HG03135 (cell line): ENCODE measurements around the gene TSPAN2.
"Not testable (repeated sequence)": the region's sequence is repeated elsewhere in the genome, so short reads cannot be mapped to it uniquely, and the experiment has no call there.

Experiments used
- ATAC-seq: cut with Tn5 transposase; IDR thresholded peaks from one replicate; pipeline ENCODE4 v1.9.1; 2021; ENCODE audit warnings: mild to moderate bottlenecking, moderate library complexity; ENCODE audit not compliant: unreplicated experiment

Gene TSPAN2

GRCh38 chr1:115041654-115042053 is 47.6 kb downstream of the TSPAN2 start:
- ATAC-seq: no peak

GRCh38 chr1:115040501-115040900 is 48.8 kb downstream of the TSPAN2 start:
- no peak for ATAC-seq

GRCh38 chr1:115036814-115037507 is 52.3 kb downstream of the TSPAN2 start:
- ATAC-seq: no peak

- ATAC-seq: no peak
These were observed 53.7 kb downstream of the TSPAN2 start for GRCh38 chr1:115035652-115036051.

- ATAC-seq: no peak
These were observed 57.7 kb downstream of the TSPAN2 start for GRCh38 chr1:115031595-115031994.

GRCh38 chr1:115029526-115029925 is 59.8 kb downstream of the TSPAN2 start, which contains the start of gene TSHB:
TSHB (plus strand) TSS chr1:115029826; CDS start chr1:115033363, 3,537 bp downstream.
- no peak for ATAC-seq

- no peak for ATAC-seq
These were observed 65.7 kb downstream of the TSPAN2 start for GRCh38 chr1:115023593-115023992.

- ATAC-seq: no peak
These were observed 68.2 kb downstream of the TSPAN2 start for GRCh38 chr1:115021145-115021544.

GRCh38 chr1:115019549-115019948 is 69.8 kb downstream of the TSPAN2 start:
- ATAC-seq: not testable (repeated sequence)

GRCh38 chr1:115013792-115014191 is 75.5 kb downstream of the TSPAN2 start:
- ATAC-seq: no peak

- ATAC-seq: no peak
These were observed 76.9 kb downstream of the TSPAN2 start for GRCh38 chr1:115012434-115012833.

- no peak for ATAC-seq
These were observed 77.3 kb downstream of the TSPAN2 start for GRCh38 chr1:115012006-115012405.

GRCh38 chr1:115006191-115006590 is 83.1 kb downstream of the TSPAN2 start:
- ATAC-seq: no peak
